HPDE6-E6E7 (cell line): ENCODE results near the gene VIPR2.
"Not testable (repeated sequence)": the region's sequence is repeated elsewhere in the genome, so short reads cannot be mapped to it uniquely, and the experiment has no call there.

Experiments
- DNase-seq: peaks from one replicate; pipeline ENCODE4 v3.0.0; 2011; ENCODE audit warnings: missing footprints; ENCODE audit errors: extremely low spot score

The VIPR2 gene

GRCh38 chr7:159010411-159010810, 134.3 kb downstream of the VIPR2 start:
- DNase-seq: no peak

GRCh38 chr7:159009951-159010350, 134.7 kb downstream of the VIPR2 start:
- DNase-seq: no peak

- DNase-seq: no peak
These were observed 136.2 kb downstream of the VIPR2 start for GRCh38 chr7:159008417-159008816.

- DNase-seq: no peak
These were observed 136.7 kb downstream of the VIPR2 start for GRCh38 chr7:159007996-159008389.

- DNase-seq: no peak
These were observed 137.2 kb downstream of the VIPR2 start for GRCh38 chr7:159007364-159007995.

- DNase-seq: no peak
These were observed 138.0 kb downstream of the VIPR2 start for GRCh38 chr7:159006610-159007130.

- not testable (repeated sequence) for DNase-seq
These were observed 138.6 kb downstream of the VIPR2 start for GRCh38 chr7:159006022-159006609.

GRCh38 chr7:159005618-159006017, 139.0 kb downstream of the VIPR2 start:
- no peak for DNase-seq

- no peak for DNase-seq
These were observed 140.3 kb downstream of the VIPR2 start for GRCh38 chr7:159004411-159004810.

- DNase-seq: no peak
These were observed 142.9 kb downstream of the VIPR2 start for GRCh38 chr7:159001811-159002210.

GRCh38 chr7:159000859-159001435, 143.7 kb downstream of the VIPR2 start:
- no peak for DNase-seq

GRCh38 chr7:159000070-159000469, 144.6 kb downstream of the VIPR2 start:
- no peak for DNase-seq

GRCh38 chr7:158999496-158999895, 145.2 kb downstream of the VIPR2 start:
- DNase-seq: no peak

GRCh38 chr7:158998261-158998660, 146.4 kb downstream of the VIPR2 start:
- not testable (repeated sequence) for DNase-seq

- no peak for DNase-seq
These were observed 147.2 kb downstream of the VIPR2 start for GRCh38 chr7:158997471-158997870.

- DNase-seq: no peak
These were observed 147.6 kb downstream of the VIPR2 start for GRCh38 chr7:158997110-158997453.

- no peak for DNase-seq
These were observed 148.2 kb downstream of the VIPR2 start for GRCh38 chr7:158996214-158997109.

GRCh38 chr7:158995514-158995913, 149.2 kb downstream of the VIPR2 start:
- DNase-seq: no peak

- DNase-seq: no peak
These were observed 150.0 kb downstream of the VIPR2 start for GRCh38 chr7:158994687-158995086.

GRCh38 chr7:158993591-158993990, 151.1 kb downstream of the VIPR2 start:
- no peak for DNase-seq

- DNase-seq: no peak
These were observed 151.9 kb downstream of the VIPR2 start for GRCh38 chr7:158992759-158993158.
